Stomach (tissue), 4 donors: Measurements from ENCODE around the gene GUCY2C.

Experiments used
- EP300 ChIP-seq: sonication (generic); formaldehyde crosslinking; IDR thresholded peaks from one replicate; pipeline ENCODE4 v1.6.1; 2017; ENCODE audit warnings: antibody characterized with exemption
- POLR2A ChIP-seq, 4 donors: fragments of 450-650 bp; IDR thresholded peaks; one replicate each; pipeline ENCODE4 v1.6.1; 2016; ENCODE audit warnings: antibody characterized with exemption in 4 of 4, control low read depth in 2 of 4, mild to moderate bottlenecking in 1 of 4, moderate library complexity in 1 of 4
- POLR2AphosphoS5 ChIP-seq, 3 donors: sonication (generic); formaldehyde crosslinking; IDR thresholded peaks; one replicate each; pipeline ENCODE4 v1.6.1; 2016; ENCODE audit warnings: antibody characterized with exemption in 3 of 3
- TF ChIP-seq, protein P1 (sequence below), 7 experiments: fragments of 450-650 bp in 4 of 7; fragments of 200-600 bp in 3 of 7; sonication (generic) in 3 of 7; IDR thresholded peaks; one replicate each; pipeline ENCODE4 v1.5.1; 2016 to 2019; ENCODE audit warnings: antibody characterized with exemption in 7 of 7, control low read depth in 2 of 7, mild to moderate bottlenecking in 1 of 7

DNA sequence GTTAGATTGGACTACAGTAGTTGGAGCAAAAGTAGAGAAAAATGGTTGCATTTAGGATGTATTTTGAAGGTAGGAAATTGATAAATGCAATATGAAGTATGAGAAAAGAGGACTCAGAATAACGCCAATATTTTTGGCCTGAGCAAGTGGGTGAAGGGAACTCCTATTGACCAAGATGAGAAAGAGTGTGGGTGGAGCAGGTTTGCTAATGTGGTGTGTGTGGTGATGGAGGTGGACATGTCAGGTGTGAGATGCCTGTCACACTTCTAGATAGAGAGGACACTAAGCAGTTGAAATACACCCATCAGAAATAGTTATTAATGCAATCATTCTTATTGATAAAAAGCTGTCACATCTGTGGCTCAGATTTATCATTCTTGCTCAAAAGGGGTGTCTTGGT lies 7.3 kb downstream of the GUCY2C start:
- TF ChIP-seq, protein P1, sequence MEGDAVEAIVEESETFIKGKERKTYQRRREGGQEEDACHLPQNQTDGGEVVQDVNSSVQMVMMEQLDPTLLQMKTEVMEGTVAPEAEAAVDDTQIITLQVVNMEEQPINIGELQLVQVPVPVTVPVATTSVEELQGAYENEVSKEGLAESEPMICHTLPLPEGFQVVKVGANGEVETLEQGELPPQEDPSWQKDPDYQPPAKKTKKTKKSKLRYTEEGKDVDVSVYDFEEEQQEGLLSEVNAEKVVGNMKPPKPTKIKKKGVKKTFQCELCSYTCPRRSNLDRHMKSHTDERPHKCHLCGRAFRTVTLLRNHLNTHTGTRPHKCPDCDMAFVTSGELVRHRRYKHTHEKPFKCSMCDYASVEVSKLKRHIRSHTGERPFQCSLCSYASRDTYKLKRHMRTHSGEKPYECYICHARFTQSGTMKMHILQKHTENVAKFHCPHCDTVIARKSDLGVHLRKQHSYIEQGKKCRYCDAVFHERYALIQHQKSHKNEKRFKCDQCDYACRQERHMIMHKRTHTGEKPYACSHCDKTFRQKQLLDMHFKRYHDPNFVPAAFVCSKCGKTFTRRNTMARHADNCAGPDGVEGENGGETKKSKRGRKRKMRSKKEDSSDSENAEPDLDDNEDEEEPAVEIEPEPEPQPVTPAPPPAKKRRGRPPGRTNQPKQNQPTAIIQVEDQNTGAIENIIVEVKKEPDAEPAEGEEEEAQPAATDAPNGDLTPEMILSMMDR (IDR thresholded peaks at IDR 0.05) = no peak
- TF ChIP-seq POLR2AphosphoS5 (IDR thresholded peaks at IDR 0.05) (no peak), POLR2A (IDR thresholded peaks at IDR 0.05) (no peak), EP300 (no peak)
